H1 (cell line): ENCODE measurements around the gene IL17REL. TPM values are rescaled to one million over a fixed set of nuclear protein-coding genes. Genes with fewer than 3 reads are reported as not detected.

Source experiments
- CTCF ChIA-PET: fragments of 300-600 bp; sonication (Branson Sonifier 250); formaldehyde crosslinking; loops from one replicate; lab custom pipeline; 2021; ENCODE audit not compliant: partially characterized antibody; lab: Charles Lee
- POLR2A ChIA-PET: fragments of 300-600 bp; sonication (Branson Sonifier 250); formaldehyde crosslinking; loops from one replicate; lab custom pipeline; 2021; ENCODE audit warnings: inconsistent platforms; ENCODE audit not compliant: partially characterized antibody; lab: Charles Lee
- DNase-seq, 2 experiments: peaks; one replicate each; pipeline versions ENCODE4 v3.0.0 to v3.0.0-alpha.2; 2010 to 2022; ENCODE audit warnings: low spot score in 2 of 2, low read depth in 1 of 2, mixed read lengths in 1 of 2
- FAIRE-seq: peaks from 2 replicates; lab custom pipeline; 2011; peaks lifted over from hg19 to GRCh38; lab: Jason Lieb, UNC
- H2AFZ ChIP-seq: 2 replicates; pipeline ENCODE4 v1.8.1; 2012; ENCODE audit warnings: low read length, inconsistent platforms
- H2AK5ac ChIP-seq: 2 replicates; pipeline ENCODE4 v1.6.1; 2013; ENCODE audit warnings: low read depth, low read length
- H2BK120ac ChIP-seq: replicated peaks from 2 replicates; pipeline ENCODE3; 2013; ENCODE audit warnings: low read depth, low read length, inconsistent platforms
- H2BK12ac ChIP-seq: 2 replicates; pipeline ENCODE4 v1.6.1; 2013; ENCODE audit warnings: low read depth, low read length
- H2BK15ac ChIP-seq: 2 replicates; pipeline ENCODE4 v1.6.1; 2013; ENCODE audit warnings: low read length
- H2BK20ac ChIP-seq: 2 replicates; pipeline ENCODE4 v1.6.1; 2013; ENCODE audit warnings: low read length
- H2BK5ac ChIP-seq: 2 replicates; pipeline ENCODE4 v1.6.1; 2013; ENCODE audit warnings: low read depth, low read length
- H3K14ac ChIP-seq: 2 replicates; pipeline ENCODE4 v1.6.1; 2013; ENCODE audit warnings: inconsistent platforms; ENCODE audit not compliant: insufficient read length
- H3K18ac ChIP-seq: 2 replicates; pipeline ENCODE4 v1.6.1; 2013; ENCODE audit warnings: low read length; ENCODE audit errors: extremely low read depth
- H3K23ac ChIP-seq: 2 replicates; pipeline ENCODE4 v1.6.1; 2013; ENCODE audit warnings: inconsistent platforms; ENCODE audit not compliant: insufficient read length
- H3K23me2 ChIP-seq: 2 replicates; pipeline ENCODE4 v1.6.1; 2013; ENCODE audit warnings: low read depth, low read length
- H3K27ac ChIP-seq: 2 replicates; pipeline ENCODE4 v1.6.1; 2011; ENCODE audit warnings: low read depth, low read length, inconsistent platforms
- H3K27me3 ChIP-seq, 4 experiments: replicated peaks in 1 of 4; 1 replicate in 1 of 4; 2 replicates in 3 of 4; pipeline versions ENCODE4 v1.6.1 to v1.8.1; 2011 to 2013; ENCODE audit warnings: low read length in 3 of 4, mild to moderate bottlenecking in 3 of 4, inconsistent platforms in 2 of 4, mixed read lengths in 2 of 4, moderate library complexity in 1 of 4; ENCODE audit not compliant: control insufficient read depth in 3 of 4, insufficient read depth in 3 of 4; ENCODE audit errors: extremely low read depth in 1 of 4
- H3K36me3 ChIP-seq, 4 experiments: 2 replicates each; pipeline versions ENCODE4 v1.6.1 to v1.8.1; 2011 to 2013; ENCODE audit warnings: mild to moderate bottlenecking in 4 of 4, low read length in 3 of 4, moderate library complexity in 2 of 4, control low read depth in 1 of 4, inconsistent platforms in 1 of 4; ENCODE audit not compliant: insufficient read depth in 4 of 4, control insufficient read depth in 2 of 4
- H3K4ac ChIP-seq: replicated peaks from 2 replicates; pipeline ENCODE3; 2013; ENCODE audit warnings: low read length, low read depth, mixed read lengths, inconsistent platforms; ENCODE audit not compliant: insufficient read length
- H3K4me1 ChIP-seq, 4 experiments: replicated peaks in 1 of 4; 1 replicate in 1 of 4; 2 replicates in 3 of 4; pipeline versions ENCODE4 v1.6.1 to v1.8.1; 2011 to 2013; ENCODE audit warnings: low read length in 3 of 4, inconsistent platforms in 2 of 4, mixed read lengths in 1 of 4; ENCODE audit not compliant: insufficient read depth in 4 of 4, control insufficient read depth in 3 of 4
- H3K4me2 ChIP-seq, 2 experiments: 2 replicates each; pipeline versions ENCODE4 v1.6.1 to v1.8.1; 2011 to 2013; ENCODE audit warnings: low read depth in 2 of 2, low read length in 2 of 2, control low read depth in 1 of 2, inconsistent platforms in 1 of 2, mild to moderate bottlenecking in 1 of 2; ENCODE audit not compliant: insufficient read depth in 1 of 2
- H3K4me3 ChIP-seq, 4 experiments: fragments of 200-600, 300-600 bp in 1 of 4; sonication (generic), shearing (Covaris generic), sonication (Bioruptor Twin) in 1 of 4; 2 replicates each; pipeline versions ENCODE4 v1.5.1 to v1.8.1; 2011 to 2016; ENCODE audit warnings: low read length in 4 of 4, low read depth in 3 of 4, control low read depth in 2 of 4, inconsistent platforms in 2 of 4, mild to moderate bottlenecking in 2 of 4, mixed read lengths in 1 of 4, moderate library complexity in 1 of 4; ENCODE audit not compliant: insufficient read depth in 2 of 4; ENCODE audit errors: extremely low read depth in 1 of 4
- H3K56ac ChIP-seq: replicated peaks from 2 replicates; pipeline ENCODE3; 2013; ENCODE audit warnings: low read depth, mild to moderate bottlenecking, mixed read lengths, low read length, inconsistent platforms; ENCODE audit not compliant: insufficient read length
- H3K79me1 ChIP-seq: 2 replicates; pipeline ENCODE4 v1.6.1; 2013; ENCODE audit warnings: low read depth, low read length, control low read depth
- H3K79me2 ChIP-seq, 2 experiments: 2 replicates each; pipeline versions ENCODE4 v1.6.1 to v1.8.1; 2012 to 2013; ENCODE audit warnings: low read length in 2 of 2, mild to moderate bottlenecking in 2 of 2, inconsistent platforms in 1 of 2; ENCODE audit not compliant: insufficient read depth in 2 of 2, control insufficient read depth in 1 of 2
- H3K9ac ChIP-seq, 4 experiments: replicated peaks in 1 of 4; 1 replicate in 1 of 4; 2 replicates in 3 of 4; pipeline versions ENCODE4 v1.6.1 to v1.8.1; 2011 to 2013; ENCODE audit warnings: low read depth in 3 of 4, low read length in 3 of 4, control low read depth in 2 of 4, mild to moderate bottlenecking in 2 of 4, moderate library complexity in 2 of 4, inconsistent platforms in 1 of 4; ENCODE audit errors: extremely low read depth in 1 of 4
- H3K9me3 ChIP-seq, 2 experiments: 2 replicates each; pipeline versions ENCODE4 v1.6.1 to v1.8.1; 2012 to 2013; ENCODE audit warnings: mild to moderate bottlenecking in 2 of 2, moderate library complexity in 2 of 2, control low read depth in 1 of 2, inconsistent platforms in 1 of 2, low read depth in 1 of 2, low read length in 1 of 2, mixed read lengths in 1 of 2; ENCODE audit not compliant: insufficient read depth in 2 of 2
- H4K20me1 ChIP-seq, 2 experiments: replicated peaks in 1 of 2; 2 replicates each; pipeline versions ENCODE3 to v1.8.1; 2011 to 2013; ENCODE audit warnings: inconsistent platforms in 2 of 2, low read length in 2 of 2, mild to moderate bottlenecking in 1 of 2; ENCODE audit not compliant: insufficient read depth in 2 of 2, control insufficient read depth in 1 of 2
- H4K5ac ChIP-seq: 2 replicates; pipeline ENCODE4 v1.6.1; 2013; ENCODE audit warnings: low read length, low read depth, mixed read lengths, inconsistent platforms; ENCODE audit not compliant: insufficient read length
- H4K8ac ChIP-seq: 2 replicates; pipeline ENCODE4 v1.8.0; 2013; ENCODE audit warnings: mild to moderate bottlenecking, moderate library complexity, low read length, inconsistent platforms; ENCODE audit not compliant: insufficient read depth; ENCODE audit errors: extremely low read depth
- H4K91ac ChIP-seq: replicated peaks from 2 replicates; pipeline ENCODE3; 2013; ENCODE audit warnings: low read length, mixed read lengths, inconsistent platforms; ENCODE audit not compliant: insufficient read length
- CTBP2 ChIP-seq: IDR thresholded peaks from 2 replicates; pipeline ENCODE4 v1.7.0; 2011; ENCODE audit warnings: borderline replicate concordance, mild to moderate bottlenecking, moderate library complexity, mixed read lengths, low read length; ENCODE audit not compliant: insufficient read depth, insufficient read length
- SUZ12 ChIP-seq: fragments of 200-600 bp; sonication (generic); IDR thresholded peaks from 2 replicates; pipeline ENCODE4 v1.6.1; 2012; ENCODE audit warnings: mild to moderate bottlenecking, inconsistent platforms, low read length, moderate library complexity, mixed read lengths
- TCF12 ChIP-seq: IDR thresholded peaks from 2 replicates; pipeline ENCODE4 v1.6.1; 2011; ENCODE audit warnings: low read depth, mild to moderate bottlenecking, low read length
- WGBS, 2 experiments: shearing (Covaris generic) in 1 of 2; methylation state at CpG; one replicate each; pipeline versions ENCODE4 v1.1.6 to v1.1.7; 2013 to 2015; ENCODE audit warnings: low lambda C conversion rate in 2 of 2, mixed read lengths in 2 of 2, inconsistent platforms in 1 of 2, low coverage in 1 of 2, missing lambda C conversion rate in 1 of 2; ENCODE audit not compliant: insufficient replicate concordance in 2 of 2, insufficient coverage in 1 of 2, insufficient read length in 1 of 2; ENCODE audit errors: extremely low coverage in 1 of 2, missing lambda C conversion rate in 1 of 2; 5-methylcytosine and 5-hydroxymethylcytosine counted together
- polyA plus RNA-seq, 7 experiments: library from polyadenylated mRNA; depleted of rRNA in 3 of 7; stranded (reverse) in 5 of 7; unstranded in 2 of 7; fragments of >200 nt in 5 of 7; fragments of 200-250 nt in 2 of 7; gene quantifications; 1 replicate in 5 of 7; 2 replicates in 1 of 7; 4 replicates in 1 of 7; pipeline versions ENCODE4 v1.2.1 to v1.2.3, GENCODE V29; 2011 to 2013; ENCODE audit warnings: missing spikeins in 2 of 7, mixed read lengths in 2 of 7
- total RNA-seq: library from RNA; stranded (reverse); fragmentation: NEBNext Ultra II Directional; extraction: Animal tissue kit (Norgen Biotek cat#: 25700); gene quantifications from 2 replicates; pipeline ENCODE4 v1.2.1, GENCODE V29; 2021

The IL17REL gene
- total and polyA plus RNA-seq, 2 of the 8 experiments (the other 6 are each of a cell fraction or from before 2014, with no cell fraction given): 0.15 to 0.20 TPM

DNA sequence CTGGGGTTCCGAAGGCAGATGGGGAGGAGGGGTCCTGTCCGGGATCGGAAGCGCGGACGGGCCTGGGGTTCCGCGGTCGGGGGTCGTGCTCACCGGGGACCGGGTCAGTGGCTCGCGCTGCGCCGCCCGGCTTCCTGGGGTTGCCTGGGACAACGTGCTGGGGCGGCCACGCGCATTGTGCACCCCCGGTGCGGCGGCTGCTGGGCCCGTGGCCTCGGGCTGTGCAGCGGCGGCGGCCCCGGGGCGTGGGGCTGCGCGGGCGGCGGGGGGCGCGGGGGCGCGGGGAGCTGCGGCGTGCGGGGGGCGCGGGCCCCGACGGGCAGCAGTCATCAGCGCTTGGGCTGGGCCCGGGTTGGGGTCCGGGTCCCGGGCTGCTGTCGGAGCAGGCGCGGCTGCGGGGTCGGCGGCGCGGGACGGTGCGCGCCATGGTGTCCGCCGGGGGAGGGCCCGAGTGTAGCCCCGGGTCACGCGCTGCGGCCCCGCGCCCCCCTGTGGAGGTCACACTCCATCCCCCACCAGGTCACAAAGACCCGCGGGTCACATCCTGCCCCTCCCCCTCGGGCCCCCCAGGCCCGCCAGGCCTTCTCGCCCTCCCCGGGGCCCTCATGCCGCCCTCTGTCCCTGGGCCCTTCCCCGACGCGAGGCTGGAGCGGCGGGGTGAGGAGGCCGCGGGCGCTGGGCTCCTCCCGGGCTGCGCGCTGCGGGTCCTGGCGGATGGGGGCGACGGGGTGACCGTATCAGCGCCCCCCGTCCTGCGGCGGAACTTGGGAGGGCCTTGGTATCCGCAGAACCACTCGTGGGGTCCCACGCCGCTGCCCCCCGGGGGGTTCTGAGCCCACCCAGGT lies 45.7 kb upstream of the IL17REL start, which contains the start of gene TTLL8:
Gene TTLL8, minus strand, starts transcription at position 238 of the 845 bp plus-strand sequence.
- WGBS, 2 experiments: 5% methylated on average over 20 of the region's 102 CpGs; no CpG with 5 or more reads in 1 of the 2 experiments
- no peak within 1 kb of the TSS for H2AK5ac ChIP-seq
- H3K4me3 ChIP-seq: peak within 1 kb of the TSS; percentile 46 to 66 (median 56)
- TF ChIP-seq CTBP2: peak; percentile 29
- no peak for TF ChIP-seq TCF12
- TF ChIP-seq SUZ12: peak; percentile 32; the same call in 1 of the 2 replicates
- H3K23ac ChIP-seq: no peak within 1 kb of the TSS
- ChIA-PET POLR2A (interaction anchor here (0.7 to 1.3 kb wide), 2 partner anchors 17 to 140 kb away, joined by 4 to 5 read pairs; partner anchors contain the start of genes ALG12 and CRELD2), CTCF (interaction anchor here (0.7 to 2.9 kb wide), 13 partner anchors 14 to 296 kb away, joined by 3 to 10 read pairs (median 4); no protein-coding TSS in a partner anchor)
- peaks cover 8 to 20% (median 11%) of the 10 kb centered on the region in 4 experiments for H3K27me3 ChIP-seq
- H3K9ac ChIP-seq: no peak within 1 kb of the TSS; a peak in 1 of 7 replicates
- no peaks in the 10 kb centered on the region for H3K79me2 ChIP-seq
- no peak within 1 kb of the TSS; the same call in none of the 2 replicates for H3K18ac ChIP-seq
- DNase-seq (no peak), FAIRE-seq (no peak)
- H3K36me3 ChIP-seq: no peaks in the 10 kb centered on the region
- H3K4me2 ChIP-seq: peak within 1 kb of the TSS; percentile 86 to 89
- H4K8ac ChIP-seq: 0 out of 2 replicates have a peak within 1 kb of the TSS, but pooled peaks have one; percentile 47
- H3K23me2 ChIP-seq: peaks cover 15% of the 10 kb centered on the region; the same call in 1 of the 2 replicates
- H3K79me1 ChIP-seq: no peaks in the 10 kb centered on the region
- H3K14ac ChIP-seq: no peak within 1 kb of the TSS
- 0 out of 4 replicates have a peak, but pooled peaks cover 0 to 3% of the 10 kb centered on the region in 2 experiments for H3K9me3 ChIP-seq
- no peak within 1 kb of the TSS for H3K27ac ChIP-seq
- H3K56ac ChIP-seq: no peak within 1 kb of the TSS
- H2BK120ac ChIP-seq: no peak within 1 kb of the TSS
- no peak within 1 kb of the TSS for H2BK5ac ChIP-seq
- H4K20me1 ChIP-seq: no peaks in the 10 kb centered on the region
- H4K91ac ChIP-seq: no peak within 1 kb of the TSS
- H2BK20ac ChIP-seq: no peak within 1 kb of the TSS
- no peak within 1 kb of the TSS for H2AFZ ChIP-seq
- H3K4ac ChIP-seq: no peak within 1 kb of the TSS
- H3K4me1 ChIP-seq: peaks cover 0 to 11% (median 2%) of the 10 kb centered on the region in 4 experiments; a peak in 4 of 7 replicates
- H2BK15ac ChIP-seq: no peak within 1 kb of the TSS; the same call in 1 of the 2 replicates
- H2BK12ac ChIP-seq: no peak within 1 kb of the TSS
- H4K5ac ChIP-seq: no peak within 1 kb of the TSS
